Esophagus muscularis mucosa (tissue), 4 donors: ENCODE measurements around the gene DGLUCY.

Experiments
- CTCF ChIP-seq, 3 experiments: fragments of 200-600 bp in 2 of 3; fragments of 450-650 bp in 1 of 3; sonication (generic) in 2 of 3; IDR thresholded peaks; one replicate each; pipeline ENCODE4 v1.5.1; 2017 to 2019; ENCODE audit warnings: antibody characterized with exemption in 3 of 3, mild to moderate bottlenecking in 2 of 3, moderate library complexity in 1 of 3
- EP300 ChIP-seq: sonication (generic); formaldehyde crosslinking; IDR thresholded peaks from one replicate; pipeline ENCODE4 v1.6.1; 2017; ENCODE audit warnings: antibody characterized with exemption
- POLR2A ChIP-seq: fragments of 450-650 bp; IDR thresholded peaks from one replicate; pipeline ENCODE4 v1.6.1; 2017; ENCODE audit warnings: antibody characterized with exemption, moderate library complexity, mild to moderate bottlenecking, low read depth
- POLR2AphosphoS5 ChIP-seq, 2 donors: sonication (generic); formaldehyde crosslinking; IDR thresholded peaks; one replicate each; pipeline ENCODE4 v1.6.1; 2017; ENCODE audit warnings: antibody characterized with exemption in 2 of 2

DNA sequence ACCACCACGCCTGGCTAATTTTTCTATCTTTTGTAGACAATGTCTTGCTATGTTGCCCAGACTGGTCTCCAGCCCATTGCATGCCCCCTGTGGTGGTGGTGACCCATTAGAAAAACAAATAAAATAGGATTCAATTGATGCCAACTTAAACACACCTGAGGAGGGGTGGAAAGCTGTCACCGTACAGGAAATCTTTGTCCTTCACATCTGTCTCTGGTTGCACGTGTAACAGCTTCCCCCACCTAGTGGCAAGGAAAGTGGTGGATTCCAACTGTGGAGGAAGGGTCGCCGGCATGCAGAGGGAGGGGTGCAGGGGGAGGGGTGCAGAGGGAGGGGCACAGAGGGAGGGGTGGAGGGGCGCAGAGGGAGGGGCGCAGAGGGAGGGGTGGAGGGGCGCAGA, 156.7 kb downstream of the DGLUCY start:
- TF ChIP-seq CTCF (IDR thresholded peaks at IDR 0.05) (no peak), POLR2AphosphoS5 (IDR thresholded peaks at IDR 0.05) (no peak), POLR2A (no peak), EP300 (no peak)
